Mesothelial cell of epicardium (in vitro differentiated cells): ENCODE results near the gene IL21R. TPM values are rescaled to one million over a fixed set of nuclear protein-coding genes. Genes with fewer than 3 reads are reported as not detected.

ENCODE experiments used
- DNase-seq, 2 experiments: peaks; one replicate each; pipeline ENCODE4 v3.0.0; 2021; ENCODE audit warnings: low spot score in 2 of 2; ENCODE audit not compliant: unreplicated experiment in 2 of 2
- H3K27ac Mint-ChIP-seq: 2 replicates; pipeline ENCODE4 v1.8.0; 2021; ENCODE audit warnings: mixed read lengths
- H3K27me3 Mint-ChIP-seq: 2 replicates; pipeline ENCODE4 v1.8.0; 2021; ENCODE audit warnings: low read depth, mixed read lengths
- H3K36me3 Mint-ChIP-seq: 2 replicates; pipeline ENCODE4 v1.8.0; 2021; ENCODE audit warnings: mixed read lengths
- H3K4me1 Mint-ChIP-seq: 2 replicates; pipeline ENCODE4 v1.8.0; 2021; ENCODE audit warnings: mixed read lengths
- H3K4me3 Mint-ChIP-seq: 2 replicates; pipeline ENCODE4 v1.8.0; 2021; ENCODE audit warnings: mild to moderate bottlenecking, moderate library complexity, mixed read lengths
- H3K9me3 Mint-ChIP-seq: 2 replicates; pipeline ENCODE4 v1.8.0; 2021; ENCODE audit warnings: mixed read lengths
- total RNA-seq: library from RNA; stranded (reverse); gene quantifications from 3 replicates; pipeline ENCODE4 v1.2.1, GENCODE V29; 2021
- TF ChIP-seq, protein P1 (sequence below): fragments of 200-600 bp; sonication (generic); IDR thresholded peaks from one replicate; pipeline ENCODE4 v1.5.0; 2021; ENCODE audit warnings: antibody characterized with exemption; ENCODE audit not compliant: unreplicated experiment

Gene IL21R
- total RNA-seq, result 0.09 to 0.22 TPM (median 0.13 TPM) in 3 replicates

DNA sequence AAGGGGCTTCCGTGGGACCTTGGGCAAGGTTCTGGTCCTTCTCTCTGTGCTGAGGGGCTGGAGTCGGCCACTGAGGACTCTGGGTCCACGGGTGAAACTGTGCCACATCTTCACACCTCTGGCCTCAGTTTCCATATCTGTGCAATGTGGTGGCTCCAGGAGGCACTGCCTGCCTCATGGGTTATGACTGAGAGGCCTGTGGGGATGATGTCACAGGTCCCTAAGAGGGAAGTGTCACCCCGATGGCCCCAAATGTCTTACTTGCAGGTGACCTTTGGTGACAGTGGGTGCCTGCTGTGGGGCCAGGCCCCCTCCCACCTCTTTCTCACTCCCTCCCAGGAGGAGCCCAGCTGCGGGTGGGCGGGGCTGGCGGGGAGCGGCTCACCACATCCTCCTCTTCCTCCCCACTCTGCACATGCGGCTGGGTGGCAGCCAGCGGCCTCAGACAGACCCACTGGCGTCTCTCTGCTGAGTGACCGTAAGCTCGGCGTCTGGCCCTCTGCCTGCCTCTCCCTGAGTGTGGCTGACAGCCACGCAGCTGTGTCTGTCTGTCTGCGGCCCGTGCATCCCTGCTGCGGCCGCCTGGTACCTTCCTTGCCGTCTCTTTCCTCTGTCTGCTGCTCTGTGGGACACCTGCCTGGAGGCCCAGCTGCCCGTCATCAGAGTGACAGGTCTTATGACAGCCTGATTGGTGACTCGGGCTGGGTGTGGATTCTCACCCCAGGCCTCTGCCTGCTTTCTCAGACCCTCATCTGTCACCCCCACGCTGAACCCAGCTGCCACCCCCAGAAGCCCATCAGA is at the start of gene IL21R:
IL21R (plus strand) TSS at position 407 of the 801 bp plus-strand sequence. CDS start 27,898 bp downstream, outside the sequence.
- H3K4me3 Mint-ChIP-seq, result no peak within 1 kb of the TSS
- H3K27me3 Mint-ChIP-seq, result peaks cover 20% of the 10 kb centered on the region
- H3K9me3 Mint-ChIP-seq, result no peaks in the 10 kb centered on the region
- TF ChIP-seq, protein P1, sequence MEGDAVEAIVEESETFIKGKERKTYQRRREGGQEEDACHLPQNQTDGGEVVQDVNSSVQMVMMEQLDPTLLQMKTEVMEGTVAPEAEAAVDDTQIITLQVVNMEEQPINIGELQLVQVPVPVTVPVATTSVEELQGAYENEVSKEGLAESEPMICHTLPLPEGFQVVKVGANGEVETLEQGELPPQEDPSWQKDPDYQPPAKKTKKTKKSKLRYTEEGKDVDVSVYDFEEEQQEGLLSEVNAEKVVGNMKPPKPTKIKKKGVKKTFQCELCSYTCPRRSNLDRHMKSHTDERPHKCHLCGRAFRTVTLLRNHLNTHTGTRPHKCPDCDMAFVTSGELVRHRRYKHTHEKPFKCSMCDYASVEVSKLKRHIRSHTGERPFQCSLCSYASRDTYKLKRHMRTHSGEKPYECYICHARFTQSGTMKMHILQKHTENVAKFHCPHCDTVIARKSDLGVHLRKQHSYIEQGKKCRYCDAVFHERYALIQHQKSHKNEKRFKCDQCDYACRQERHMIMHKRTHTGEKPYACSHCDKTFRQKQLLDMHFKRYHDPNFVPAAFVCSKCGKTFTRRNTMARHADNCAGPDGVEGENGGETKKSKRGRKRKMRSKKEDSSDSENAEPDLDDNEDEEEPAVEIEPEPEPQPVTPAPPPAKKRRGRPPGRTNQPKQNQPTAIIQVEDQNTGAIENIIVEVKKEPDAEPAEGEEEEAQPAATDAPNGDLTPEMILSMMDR, result no peak
- no peak for DNase-seq
- H3K27ac Mint-ChIP-seq, result no peak within 1 kb of the TSS
- no peaks in the 10 kb centered on the region for H3K36me3 Mint-ChIP-seq
- peaks cover 2% of the 10 kb centered on the region for H3K4me1 Mint-ChIP-seq

DNA sequence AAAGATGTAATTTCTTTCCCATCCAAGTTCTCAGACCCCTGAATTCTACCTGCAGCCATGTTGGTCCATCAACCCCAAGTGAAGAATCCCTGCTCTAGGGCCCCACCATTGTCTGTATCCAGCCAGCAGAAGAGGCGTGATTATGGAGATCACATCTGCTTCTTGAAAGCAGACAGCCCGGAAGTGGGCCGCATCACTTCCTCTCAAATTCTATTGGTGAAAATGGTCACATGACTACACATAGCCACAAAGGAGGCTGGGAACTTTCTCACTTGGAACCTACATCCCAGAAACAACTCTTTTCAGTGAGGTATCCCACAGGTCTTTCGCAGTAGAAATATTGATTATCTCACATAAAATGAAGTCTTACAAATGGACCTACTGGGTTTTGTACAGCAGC is 48.1 kb upstream of the IL21R start:
- Mint-ChIP-seq H3K36me3 (peaks cover 1% of the 10 kb centered on the region), H3K4me1 (no peaks in the 10 kb centered on the region), H3K27ac (no peak overlapping the region), H3K4me3 (no peak overlapping the region), H3K27me3 (no peaks in the 10 kb centered on the region), H3K9me3 (peaks cover 4% of the 10 kb centered on the region)
- TF ChIP-seq, protein P1, result no peak
- no peak for DNase-seq

DNA sequence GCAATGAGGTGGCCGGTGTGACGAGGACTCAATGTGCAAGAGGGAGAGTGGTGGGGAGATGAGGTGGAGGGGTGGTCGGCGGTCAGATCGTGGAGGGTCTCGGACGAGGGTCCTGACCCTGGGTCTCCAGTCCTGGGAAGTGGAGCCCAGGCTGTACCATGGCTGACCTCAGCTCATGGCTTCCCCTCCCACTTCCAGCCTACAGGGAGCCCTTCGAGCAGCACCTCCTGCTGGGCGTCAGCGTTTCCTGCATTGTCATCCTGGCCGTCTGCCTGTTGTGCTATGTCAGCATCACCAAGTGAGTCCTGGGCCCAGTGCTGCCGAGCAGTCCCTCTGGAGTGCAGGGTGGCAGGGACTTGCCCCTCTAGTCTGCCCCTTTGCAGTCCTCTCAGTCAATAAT is 46.4 kb upstream of the IL21R start:
- Mint-ChIP-seq H3K4me1 (no peaks in the 10 kb centered on the region), H3K9me3 (peaks cover 7% of the 10 kb centered on the region), H3K27ac (no peak overlapping the region)

DNA sequence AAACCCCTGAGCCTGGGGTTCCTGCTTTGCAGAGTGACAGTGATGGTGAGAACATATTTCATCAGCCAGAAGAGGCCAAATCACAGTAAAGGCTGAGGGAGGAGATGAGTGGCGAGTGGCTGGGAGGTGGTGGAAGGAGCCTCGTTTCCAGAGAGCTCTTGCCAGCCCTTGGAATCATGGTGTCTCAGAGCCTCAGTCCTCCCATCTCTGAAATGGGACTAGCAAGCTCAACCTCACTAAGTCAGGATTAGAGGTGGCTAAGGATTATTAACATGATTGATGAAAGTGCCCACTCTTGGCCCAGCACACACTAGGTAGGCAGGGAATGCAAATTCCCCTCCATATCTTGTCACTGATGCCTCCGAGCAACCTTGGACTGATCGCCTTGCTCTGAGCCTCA is 45.2 kb upstream of the IL21R start:
- H3K4me3 Mint-ChIP-seq, result no peak overlapping the region
- peaks cover 7% of the 10 kb centered on the region for H3K36me3 Mint-ChIP-seq
- no peaks in the 10 kb centered on the region for H3K27me3 Mint-ChIP-seq
- no peaks in the 10 kb centered on the region for H3K4me1 Mint-ChIP-seq
- DNase-seq, result no peak
- no peak overlapping the region for H3K27ac Mint-ChIP-seq
- H3K9me3 Mint-ChIP-seq, result peaks cover 3% of the 10 kb centered on the region
- TF ChIP-seq, protein P1, result no peak

More for the DNA sequence above, 46.4 kb upstream of the IL21R start:
- TF ChIP-seq, protein P1, result no peak
- Mint-ChIP-seq H3K4me3 (no peak overlapping the region), H3K36me3 (peaks cover 7% of the 10 kb centered on the region), H3K27me3 (no peaks in the 10 kb centered on the region)
- DNase-seq, result no peak

DNA sequence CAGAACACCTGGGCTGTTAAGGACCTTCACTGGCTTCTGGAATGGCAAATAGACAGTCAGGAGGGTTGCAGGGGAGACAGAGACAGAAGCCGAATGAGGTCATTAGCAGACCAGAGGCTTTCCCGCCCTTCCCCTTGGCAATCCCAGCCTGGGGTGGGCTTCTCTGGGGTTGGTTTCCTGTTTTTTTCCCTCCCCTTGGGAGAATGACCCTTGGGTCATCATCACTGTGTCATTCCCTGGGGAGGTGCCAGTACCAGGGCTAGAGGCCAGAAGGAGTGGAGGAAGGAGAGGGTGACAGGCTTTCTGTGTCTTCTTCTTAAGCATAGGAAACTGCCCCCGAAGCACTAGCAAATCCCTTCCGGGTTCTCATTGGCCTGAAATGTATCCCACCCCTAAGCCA is 42.9 kb upstream of the IL21R start:
- Mint-ChIP-seq H3K36me3 (peaks cover 7% of the 10 kb centered on the region), H3K9me3 (peaks cover 3% of the 10 kb centered on the region), H3K27me3 (no peaks in the 10 kb centered on the region), H3K27ac (no peak overlapping the region), H3K4me1 (no peaks in the 10 kb centered on the region), H3K4me3 (no peak overlapping the region)
- DNase-seq, result no peak
- TF ChIP-seq, protein P1, result no peak
